SK-N-SH (cell line): ENCODE results near the gene SOWAHA. TPM values are rescaled to one million over a fixed set of nuclear protein-coding genes. Genes with fewer than 3 reads are reported as not detected.

Experiments
- CTCF ChIA-PET: fragments of 300-600, 350-600 bp; formaldehyde crosslinking; extraction: SDS; loops from one replicate; lab custom pipeline; 2021; lab: Yijun Ruan, JAX
- POLR2A ChIA-PET: fragments of 350-600 bp; sonication (Branson Sonifier 250); formaldehyde crosslinking; extraction: SDS; loops from one replicate; lab custom pipeline; 2020; ENCODE audit warnings: antibody characterized with exemption, inconsistent platforms; lab: Yijun Ruan, JAX
- DNase-seq: peaks from one replicate; pipeline ENCODE4 v3.0.0; 2012
- H2AFZ ChIP-seq: fragments of 200-600 bp; sonication (generic); 2 replicates; pipeline ENCODE4 v1.8.1; 2016; ENCODE audit warnings: antibody characterized with exemption, mild to moderate bottlenecking, low read depth
- H3F3A ChIP-seq: fragments of 200-600 bp; sonication (generic); replicated peaks from 2 replicates; pipeline ENCODE3; 2016; ENCODE audit warnings: antibody characterized with exemption, mild to moderate bottlenecking; ENCODE audit not compliant: insufficient read depth
- H3K27ac ChIP-seq, 2 experiments: fragments of 200-500 bp in 1 of 2; fragments of 200-600 bp in 1 of 2; sonication (Bioruptor generic) in 1 of 2; sonication (generic), shearing (Covaris generic) in 1 of 2; 2 replicates each; pipeline versions ENCODE4 v1.5.1 to v1.6.1; 2014 to 2016; ENCODE audit warnings: low read depth in 2 of 2, inconsistent platforms in 1 of 2, low read length in 1 of 2, mild to moderate bottlenecking in 1 of 2, mixed read lengths in 1 of 2
- H3K27me3 ChIP-seq: fragments of 200-600 bp; sonication (generic), shearing (Covaris generic); 2 replicates; pipeline ENCODE4 v1.6.1; 2016; ENCODE audit warnings: mixed run types; ENCODE audit not compliant: insufficient read depth
- H3K36me3 ChIP-seq, 2 experiments: fragments of 200-500 bp in 1 of 2; fragments of 200-600 bp in 1 of 2; sonication (Bioruptor generic) in 1 of 2; sonication (generic) in 1 of 2; replicated peaks in 1 of 2; 2 replicates each; pipeline versions ENCODE3 to v1.5.1; 2014 to 2016; ENCODE audit warnings: low read length in 1 of 2, mild to moderate bottlenecking in 1 of 2; ENCODE audit not compliant: insufficient read depth in 2 of 2, control insufficient read depth in 1 of 2
- H3K4me1 ChIP-seq, 2 experiments: fragments of 200-500 bp in 1 of 2; fragments of 200-600 bp in 1 of 2; sonication (Bioruptor generic) in 1 of 2; sonication (generic), shearing (Covaris generic) in 1 of 2; 2 replicates each; pipeline versions ENCODE4 v1.5.1 to v1.6.1; 2014 to 2016; ENCODE audit warnings: low read depth in 1 of 2, low read length in 1 of 2, mixed run types in 1 of 2; ENCODE audit not compliant: insufficient read depth in 2 of 2, control insufficient read depth in 1 of 2
- H3K4me2 ChIP-seq: fragments of 200-600 bp; sonication (generic), shearing (Covaris generic); 2 replicates; pipeline ENCODE4 v1.6.1; 2017; ENCODE audit warnings: mixed run types
- H3K4me3 ChIP-seq, 2 experiments: fragments of 200-500 bp in 1 of 2; fragments of 200-600 bp in 1 of 2; sonication (Bioruptor generic) in 1 of 2; sonication (generic), shearing (Covaris generic) in 1 of 2; 2 replicates each; pipeline versions ENCODE4 v1.5.1 to v1.8.1; 2014 to 2016; ENCODE audit warnings: low read depth in 2 of 2, inconsistent platforms in 1 of 2, low read length in 1 of 2, mild to moderate bottlenecking in 1 of 2, mixed read lengths in 1 of 2, moderate library complexity in 1 of 2
- H3K79me2 ChIP-seq: fragments of 200-600 bp; sonication (generic); 2 replicates; pipeline ENCODE4 v1.8.1; 2017; ENCODE audit warnings: mild to moderate bottlenecking; ENCODE audit not compliant: insufficient read depth
- H3K9ac ChIP-seq: fragments of 200-600 bp; sonication (generic); 2 replicates; pipeline ENCODE4 v1.6.1; 2017; ENCODE audit warnings: mixed run types
- H3K9me2 ChIP-seq: fragments of 200-600 bp; sonication (generic); 2 replicates; pipeline ENCODE4 v1.6.1; 2017; ENCODE audit warnings: mixed run types
- H3K9me3 ChIP-seq: fragments of 200-600 bp; sonication (generic); 2 replicates; pipeline ENCODE4 v1.6.1; 2017; ENCODE audit warnings: mixed run types, mild to moderate bottlenecking, moderate library complexity
- H4K20me1 ChIP-seq: fragments of 200-600 bp; sonication (generic); 2 replicates; pipeline ENCODE4 v1.6.1; 2017; ENCODE audit warnings: mild to moderate bottlenecking, mixed run types; ENCODE audit not compliant: insufficient read depth
- CHD2 ChIP-seq: fragments of 150-350 bp; IDR thresholded peaks from 2 replicates; pipeline ENCODE4 v1.6.1; 2018; ENCODE audit warnings: low read length; ENCODE audit not compliant: partially characterized antibody
- ELF1 ChIP-seq: IDR thresholded peaks from 2 replicates; pipeline ENCODE4 v1.4.0; 2012
- EZH2phosphoT487 ChIP-seq: fragments of 200-600 bp; sonication (generic); IDR thresholded peaks from 2 replicates; pipeline ENCODE4 v1.6.1; 2017; ENCODE audit warnings: low read depth, mixed run types, mild to moderate bottlenecking, antibody characterized with exemption, moderate library complexity, borderline replicate concordance
- FOXJ3 ChIP-seq: sonication (generic); formaldehyde crosslinking; IDR thresholded peaks from 2 replicates; pipeline ENCODE4 v1.5.1; 2020; ENCODE audit warnings: mild to moderate bottlenecking, missing genetic modification reagents
- FOXM1 ChIP-seq: IDR thresholded peaks from 2 replicates; pipeline ENCODE4 v1.4.0; 2012; ENCODE audit warnings: low read depth, mild to moderate bottlenecking
- GABPA ChIP-seq: IDR thresholded peaks from 2 replicates; pipeline ENCODE4 v1.4.0; 2012; ENCODE audit warnings: low read depth, mild to moderate bottlenecking
- GATA2 ChIP-seq: sonication (generic); formaldehyde crosslinking; IDR thresholded peaks from 2 replicates; pipeline ENCODE4 v1.5.0; 2020; ENCODE audit warnings: mild to moderate bottlenecking, missing genetic modification reagents
- JUND ChIP-seq: IDR thresholded peaks from 2 replicates; pipeline ENCODE4 v1.4.0; 2012
- MEF2A ChIP-seq: IDR thresholded peaks from 2 replicates; pipeline ENCODE4 v1.4.0; 2012; ENCODE audit warnings: low read depth, borderline replicate concordance
- NRF1 ChIP-seq: IDR thresholded peaks from 2 replicates; pipeline ENCODE4 v1.6.1; 2012; ENCODE audit warnings: low read depth, mild to moderate bottlenecking, low read length
- PBX3 ChIP-seq: IDR thresholded peaks from 2 replicates; pipeline ENCODE4; 2012
- POLR2AphosphoS5 ChIP-seq: IDR thresholded peaks from 2 replicates; pipeline ENCODE4 v1.6.1; 2012; ENCODE audit warnings: low read depth, low read length
- RCOR1 ChIP-seq: fragments of 150-350 bp; IDR thresholded peaks from 2 replicates; pipeline ENCODE4 v1.6.1; 2017; ENCODE audit warnings: antibody characterized with exemption, low read length
- RFX5 ChIP-seq: IDR thresholded peaks from 2 replicates; pipeline ENCODE4 v1.6.1; 2012; ENCODE audit warnings: mild to moderate bottlenecking, improper control_type of control experiment, low read length
- SIN3A ChIP-seq: IDR thresholded peaks from 2 replicates; pipeline ENCODE4 v1.6.1; 2012; ENCODE audit warnings: low read depth, mild to moderate bottlenecking, low read length, moderate library complexity, borderline replicate concordance
- TAF1 ChIP-seq: IDR thresholded peaks from 2 replicates; pipeline ENCODE4 v1.6.1; 2012; ENCODE audit warnings: low read depth, mild to moderate bottlenecking, low read length, moderate library complexity, borderline replicate concordance
- TEAD4 ChIP-seq: IDR thresholded peaks from 2 replicates; pipeline ENCODE4 v1.4.0; 2012; ENCODE audit warnings: mild to moderate bottlenecking, borderline replicate concordance; ENCODE audit not compliant: insufficient read depth
- ZBTB33 ChIP-seq: IDR thresholded peaks from 2 replicates; pipeline ENCODE4 v1.4.0; 2012; ENCODE audit warnings: low read depth, borderline replicate concordance
- WGBS: methylation state at CpG from one replicate; pipeline ENCODE4 v1.1.6; 2017; ENCODE audit warnings: low lambda C conversion rate; 5-methylcytosine and 5-hydroxymethylcytosine counted together
- polyA plus RNA-seq, 3 experiments: library from polyadenylated mRNA; depleted of rRNA; stranded (reverse); fragments of >200 nt; gene quantifications; 2 replicates each; pipeline ENCODE4 v1.2.3, GENCODE V29; 2012
- TF ChIP-seq, protein P1 (sequence below): IDR thresholded peaks from 2 replicates; pipeline ENCODE4 v1.4.0; 2012; ENCODE audit warnings: low read depth
- TF ChIP-seq, protein P2 (sequence below): IDR thresholded peaks from 2 replicates; pipeline ENCODE4 v1.4.0; 2012; ENCODE audit warnings: low read depth, borderline replicate concordance

The SOWAHA gene
- polyA plus RNA-seq, 1 of the 3 experiments (the other 2 are of a cell fraction): 0.30 TPM

GRCh38 chr5:132768485-132768868 lies 44.6 kb upstream of the SOWAHA start:
- Histone ChIP-seq H3K4me1 (peaks cover 8 to 24% of the 10 kb centered on the region in 2 experiments; a peak in 2 of 4 replicates), H3K9me3 (no peaks in the 10 kb centered on the region), H3K79me2 (peaks cover 66% of the 10 kb centered on the region), H3K36me3 (peaks cover 5 to 17% of the 10 kb centered on the region in 2 experiments), H3K4me3 (no peak overlapping the region), H3F3A (no peaks in the 10 kb centered on the region), H3K9me2 (no peaks in the 10 kb centered on the region), H2AFZ (no peak overlapping the region), H3K27me3 (no peaks in the 10 kb centered on the region), H4K20me1 (peaks cover 20% of the 10 kb centered on the region; the same call in 1 of the 2 replicates), H3K9ac (no peak overlapping the region), H3K27ac (no peak overlapping the region), H3K4me2 (no peak overlapping the region)
- no peak for DNase-seq
- no peak for TF ChIP-seq NRF1
- no peak for TF ChIP-seq PBX3
- TF ChIP-seq RFX5: no peak
- TF ChIP-seq TAF1: no peak
- no peak for TF ChIP-seq POLR2AphosphoS5
- no peak for TF ChIP-seq JUND
- no peak for TF ChIP-seq EZH2phosphoT487
- TF ChIP-seq GABPA: no peak
- no peak for TF ChIP-seq SIN3A
- TF ChIP-seq ZBTB33: no peak
- 100% methylated on average over 3 of the region's 3 CpGs for WGBS
- POLR2A ChIA-PET: no interaction called here
- CTCF ChIA-PET: interaction anchor here (4.6 kb wide), 1 partner anchor 14 kb away, joined by 34 read pairs; no protein-coding TSS in a partner anchor

DNA sequence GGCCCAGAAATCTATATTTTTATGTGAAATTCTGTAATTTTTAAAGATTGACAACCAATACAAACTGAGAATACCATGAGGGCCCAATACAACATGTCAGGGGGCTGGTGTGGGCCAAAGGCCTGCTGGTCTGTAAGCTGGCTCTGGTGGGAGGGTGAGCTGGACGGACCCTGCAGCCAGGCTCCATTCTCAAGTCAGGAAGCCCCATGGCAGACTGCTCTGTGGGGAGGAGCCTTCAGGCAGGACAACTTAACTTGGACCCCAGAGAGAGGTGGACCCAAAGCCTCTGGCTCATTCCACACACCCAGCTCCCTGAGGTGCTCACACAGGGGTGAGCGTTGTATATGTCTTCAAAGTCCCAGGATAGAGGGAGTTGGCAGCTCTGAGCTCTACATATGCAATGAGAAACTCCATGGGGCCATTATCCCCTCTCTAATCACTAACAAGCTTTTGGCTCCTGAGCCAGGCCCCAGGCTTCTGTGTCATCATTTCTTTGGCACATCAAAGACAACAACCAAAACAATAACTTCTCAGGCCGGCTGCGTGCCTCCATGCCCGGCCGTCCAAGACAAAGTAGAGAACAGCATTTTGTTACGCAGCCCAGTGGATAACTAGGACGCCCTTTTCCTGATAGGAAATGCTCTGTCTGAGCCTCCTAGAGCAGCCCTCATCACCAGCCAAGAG lies 42.5 kb upstream of the SOWAHA start:
- Histone ChIP-seq H3K27ac (no peak overlapping the region), H3F3A (no peaks in the 10 kb centered on the region), H3K4me2 (no peak overlapping the region), H2AFZ (no peak overlapping the region), H3K36me3 (no peaks in the 10 kb centered on the region), H3K9me2 (no peaks in the 10 kb centered on the region), H3K9ac (no peak overlapping the region), H3K4me3 (no peak overlapping the region), H3K27me3 (no peaks in the 10 kb centered on the region), H3K4me1 (peaks cover 15 to 45% of the 10 kb centered on the region in 2 experiments; a peak in 2 of 4 replicates), H3K79me2 (peaks cover 87% of the 10 kb centered on the region), H4K20me1 (peaks cover 20% of the 10 kb centered on the region; the same call in 1 of the 2 replicates), H3K9me3 (no peaks in the 10 kb centered on the region)
- WGBS: 95% methylated on average over 6 of the region's 8 CpGs
- TF ChIP-seq CHD2 (no peak), MEF2A (no peak), ELF1 (no peak), ZBTB33 (no peak), RFX5 (no peak), GATA2 (CRISPR knock-in tag) (no peak), RCOR1 (no peak), JUND (no peak), TEAD4 (no peak), TAF1 (no peak), FOXM1 (no peak), FOXJ3 (CRISPR knock-in tag) (no peak)
- TF ChIP-seq, protein P1, sequence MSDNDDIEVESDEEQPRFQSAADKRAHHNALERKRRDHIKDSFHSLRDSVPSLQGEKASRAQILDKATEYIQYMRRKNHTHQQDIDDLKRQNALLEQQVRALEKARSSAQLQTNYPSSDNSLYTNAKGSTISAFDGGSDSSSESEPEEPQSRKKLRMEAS: no peak
- TF ChIP-seq, protein P2, sequence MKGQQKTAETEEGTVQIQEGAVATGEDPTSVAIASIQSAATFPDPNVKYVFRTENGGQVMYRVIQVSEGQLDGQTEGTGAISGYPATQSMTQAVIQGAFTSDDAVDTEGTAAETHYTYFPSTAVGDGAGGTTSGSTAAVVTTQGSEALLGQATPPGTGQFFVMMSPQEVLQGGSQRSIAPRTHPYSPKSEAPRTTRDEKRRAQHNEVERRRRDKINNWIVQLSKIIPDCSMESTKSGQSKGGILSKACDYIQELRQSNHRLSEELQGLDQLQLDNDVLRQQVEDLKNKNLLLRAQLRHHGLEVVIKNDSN: no peak
- POLR2A ChIA-PET: no interaction called here
- CTCF ChIA-PET: interaction anchor here (0.6 to 1.1 kb wide), 2 partner anchors 37 to 50 kb away, joined by 3 read pairs; no protein-coding TSS in a partner anchor
- DNase-seq: no peak
